Measurements from ENCODE around the gene GALK1.

DNA sequence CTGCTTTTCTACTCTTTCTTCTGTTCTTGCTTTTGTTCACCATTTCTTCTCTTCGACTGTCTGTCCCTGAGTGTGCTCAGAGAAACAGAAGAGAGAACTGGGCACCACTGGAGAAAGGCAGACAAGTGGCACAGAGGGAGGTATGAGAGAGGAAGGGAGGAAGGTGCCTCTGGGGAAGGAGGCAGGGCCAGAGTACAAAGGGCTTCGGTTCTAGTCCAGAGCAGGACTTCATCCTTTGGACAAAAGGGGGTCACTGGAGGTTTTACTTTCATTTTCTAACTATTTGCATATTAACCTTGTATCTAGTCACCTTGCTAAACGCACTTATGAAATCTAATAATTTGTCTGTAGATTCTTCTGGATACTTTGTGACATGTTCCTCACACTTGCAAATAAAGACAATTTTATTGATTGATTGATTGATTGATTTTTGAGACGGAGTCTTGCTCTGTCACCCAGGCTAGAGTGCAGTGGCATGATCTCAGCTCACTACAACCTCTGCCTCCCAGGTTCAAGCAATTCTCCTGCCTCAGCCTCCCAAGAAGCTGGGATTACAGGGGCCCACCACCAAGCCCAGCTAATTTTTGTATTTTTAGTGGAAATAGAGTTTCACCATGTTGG lies 30.2 kb downstream of the GALK1 start:
- TF ChIP-seq POLR2AphosphoS5 (IDR thresholded peaks at IDR 0.05) (no peak), CTCF (IDR thresholded peaks at IDR 0.05) (no peak), POLR2A (IDR thresholded peaks at IDR 0.05) (no peak)

All from transverse colon (tissue), 4 donors.